HG03135 (cell line): Measurements from ENCODE around the gene RAD51B.

Experiments
- ATAC-seq: cut with Tn5 transposase; IDR thresholded peaks from one replicate; pipeline ENCODE4 v1.9.1; 2021; ENCODE audit warnings: mild to moderate bottlenecking, moderate library complexity; ENCODE audit not compliant: unreplicated experiment

Gene RAD51B

DNA sequence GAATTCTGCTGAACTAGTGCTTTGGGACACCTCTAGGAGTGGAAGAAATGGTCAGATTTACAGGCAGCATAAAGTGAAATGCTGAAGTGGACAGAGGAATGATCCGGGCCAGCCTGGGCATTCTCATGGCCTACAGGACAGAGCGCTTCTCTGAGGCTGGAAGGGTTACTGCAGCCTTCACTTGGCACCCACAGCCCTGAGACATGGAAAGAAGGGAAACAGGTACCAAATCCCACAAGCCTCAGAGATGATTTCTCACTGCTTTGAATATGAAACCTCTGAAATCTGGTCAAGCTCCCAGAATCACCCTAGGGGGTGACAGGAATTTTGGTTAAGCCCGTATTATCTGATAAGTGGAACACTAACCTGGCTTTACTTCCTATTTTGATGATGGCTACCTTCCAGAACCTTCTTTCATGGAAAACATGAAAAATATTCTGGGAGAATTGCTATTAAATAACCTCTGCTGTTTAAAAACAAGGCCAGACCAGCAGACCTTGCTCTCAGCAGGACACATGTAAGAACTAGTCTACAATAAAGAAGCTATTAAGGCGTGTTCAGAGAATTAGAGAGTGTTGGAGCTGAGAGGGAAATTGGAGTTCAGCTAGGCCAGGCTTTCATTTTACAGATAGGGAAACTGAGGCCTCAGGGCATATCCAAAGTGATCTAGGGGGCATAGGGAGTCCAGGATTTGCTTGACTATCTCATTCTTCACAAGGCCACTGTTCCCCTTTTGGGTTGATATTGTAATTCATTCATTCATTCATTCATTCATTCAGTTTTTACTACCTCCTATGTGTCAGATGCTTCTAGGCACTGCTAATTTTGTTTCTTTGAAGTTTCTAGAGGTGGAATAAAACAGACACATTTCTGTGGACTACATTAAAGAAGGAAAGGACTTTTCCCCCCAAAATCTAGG lies 691.8 kb downstream of the RAD51B start:
- ATAC-seq, result no peak

DNA sequence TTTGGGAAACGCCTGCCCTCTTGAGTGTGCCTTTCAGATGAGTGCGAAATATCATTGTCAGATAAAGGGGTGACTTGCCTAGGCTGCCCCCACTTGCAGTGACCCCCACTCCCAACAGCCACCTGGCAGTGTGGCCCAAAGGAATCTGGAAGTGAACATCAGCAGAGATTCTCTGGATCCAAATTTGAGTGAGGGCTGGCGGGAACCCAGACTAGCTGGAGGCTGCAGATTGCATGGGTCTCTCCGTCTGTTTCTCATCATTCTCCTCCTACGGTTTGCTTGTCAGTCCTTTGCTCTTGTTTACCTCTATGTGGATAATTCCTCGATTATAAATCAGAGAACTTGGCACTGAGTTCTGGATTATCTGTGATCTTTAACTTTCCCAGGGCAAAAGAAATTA lies 692.5 kb downstream of the RAD51B start:
- no peak for ATAC-seq

DNA sequence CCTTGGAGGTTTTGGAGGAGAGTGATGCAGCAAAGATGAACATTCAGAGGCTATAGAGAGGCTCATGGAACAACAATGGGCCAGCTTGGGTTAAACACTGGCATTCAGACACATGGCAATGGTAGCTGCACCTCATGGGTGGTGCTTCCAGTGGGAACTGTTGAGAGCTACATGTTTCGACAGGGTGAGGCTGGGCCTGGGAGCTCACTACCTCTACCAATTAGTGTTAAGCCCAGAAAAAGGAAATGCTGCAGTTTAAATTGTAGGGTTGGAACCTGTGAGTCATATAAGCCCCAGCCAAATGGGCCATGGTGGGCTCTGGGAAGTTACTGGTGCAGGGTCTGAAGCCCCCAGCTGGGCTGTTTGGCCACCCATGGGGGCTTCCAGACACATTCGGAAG lies 693.6 kb downstream of the RAD51B start:
- ATAC-seq, result peak; percentile 8

DNA sequence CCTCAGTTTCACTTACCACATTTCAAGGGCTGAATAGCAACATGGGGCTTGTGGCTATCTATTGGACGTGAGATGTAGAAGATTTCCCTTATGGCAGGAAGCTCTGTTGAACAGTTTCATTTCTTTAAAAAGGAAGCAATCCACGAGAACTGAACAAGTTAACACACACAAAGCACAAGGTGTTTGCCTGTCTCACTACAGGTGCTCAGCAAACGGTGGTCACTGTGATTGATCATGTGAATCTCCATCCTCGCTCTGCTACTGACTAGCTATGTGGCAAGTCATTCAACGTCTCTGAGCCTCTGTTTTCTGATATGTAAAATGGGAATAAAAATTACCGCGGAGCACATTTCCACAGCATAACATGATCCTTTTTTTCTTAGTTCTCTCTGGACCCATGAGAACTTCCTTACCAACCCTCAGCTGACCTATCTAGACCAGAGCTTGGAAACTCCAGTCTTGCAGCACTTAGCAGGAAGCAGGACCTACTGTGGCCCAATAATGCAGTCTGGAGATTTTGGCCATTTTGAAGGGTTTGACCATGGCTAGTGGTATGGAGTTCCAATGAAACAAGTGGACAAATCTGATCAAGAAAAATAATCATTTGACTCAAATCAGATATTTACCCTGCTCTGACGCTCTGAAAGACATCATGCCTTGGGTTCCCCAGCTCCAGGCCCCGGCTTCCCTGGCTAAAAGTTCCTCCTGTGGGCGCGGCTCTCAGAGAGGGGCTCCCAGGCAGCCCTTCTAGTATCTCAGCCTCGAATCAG lies 694.4 kb downstream of the RAD51B start:
- ATAC-seq, result peak; percentile 63

DNA sequence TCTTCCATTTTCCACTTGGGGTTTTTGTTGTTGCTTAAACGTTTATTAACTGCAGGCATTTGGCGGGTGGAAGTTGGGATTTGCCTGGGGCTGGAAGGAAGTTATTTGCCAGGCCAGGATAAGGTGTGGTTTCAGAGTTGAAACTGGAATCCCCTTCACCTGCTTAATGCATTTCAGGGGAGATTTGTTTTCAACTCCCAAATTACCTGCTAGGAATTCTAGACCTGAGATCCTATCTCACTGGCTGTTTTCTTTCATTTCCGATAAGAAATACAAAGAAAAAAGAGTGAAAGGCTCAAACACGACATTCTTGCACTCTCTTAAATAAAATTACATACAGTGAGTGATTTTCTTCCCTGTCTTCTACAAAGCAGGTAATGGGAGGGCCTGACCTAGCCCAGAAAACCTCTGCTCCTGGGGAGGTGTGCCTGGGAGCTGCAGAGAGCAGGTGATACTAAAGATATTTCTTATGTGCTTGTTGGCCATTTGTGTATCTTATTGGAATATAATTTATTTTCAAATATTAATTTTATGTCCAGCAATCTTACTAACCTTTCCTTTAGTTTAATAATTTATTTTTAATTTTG lies 695.1 kb downstream of the RAD51B start:
- no peak for ATAC-seq

DNA sequence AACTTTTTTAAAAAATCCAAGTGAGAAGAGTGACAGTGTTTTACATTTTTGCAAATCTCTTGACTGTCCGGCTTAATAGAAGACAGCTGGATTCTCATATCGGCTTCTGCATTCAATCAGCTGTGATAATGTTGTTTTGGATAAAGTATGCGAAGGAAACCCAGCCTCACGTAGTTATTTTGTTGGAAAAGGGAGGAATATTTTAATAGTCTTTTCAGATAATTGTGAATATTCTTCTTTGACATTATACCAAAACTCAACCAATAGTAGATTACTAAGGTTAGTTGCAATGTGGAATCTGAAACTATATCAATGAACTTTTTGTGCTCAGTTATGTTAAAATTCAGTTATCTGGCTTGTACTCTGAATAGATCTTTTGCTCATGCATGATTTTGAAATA lies 696.8 kb downstream of the RAD51B start:
- no peak for ATAC-seq

DNA sequence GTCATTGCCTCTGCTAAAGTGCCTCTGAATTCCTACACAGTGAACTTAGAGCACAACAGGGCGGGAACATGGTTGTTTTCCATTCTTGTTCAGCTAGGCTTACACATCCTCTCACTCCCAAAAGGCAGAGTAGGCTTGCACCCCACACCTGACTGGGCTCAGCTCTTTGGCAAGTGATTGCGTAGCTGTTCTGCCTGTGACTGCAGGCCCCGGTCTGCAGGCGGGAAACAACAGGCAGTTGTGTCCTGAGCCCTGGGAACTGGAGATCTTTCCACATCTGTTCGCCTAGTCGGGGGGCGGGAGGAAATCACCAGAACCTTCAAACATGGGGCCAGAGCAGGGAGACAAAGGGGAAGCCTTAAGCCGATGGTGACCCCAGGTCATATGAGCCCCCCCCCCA lies 698.6 kb downstream of the RAD51B start:
- ATAC-seq, result no peak

DNA sequence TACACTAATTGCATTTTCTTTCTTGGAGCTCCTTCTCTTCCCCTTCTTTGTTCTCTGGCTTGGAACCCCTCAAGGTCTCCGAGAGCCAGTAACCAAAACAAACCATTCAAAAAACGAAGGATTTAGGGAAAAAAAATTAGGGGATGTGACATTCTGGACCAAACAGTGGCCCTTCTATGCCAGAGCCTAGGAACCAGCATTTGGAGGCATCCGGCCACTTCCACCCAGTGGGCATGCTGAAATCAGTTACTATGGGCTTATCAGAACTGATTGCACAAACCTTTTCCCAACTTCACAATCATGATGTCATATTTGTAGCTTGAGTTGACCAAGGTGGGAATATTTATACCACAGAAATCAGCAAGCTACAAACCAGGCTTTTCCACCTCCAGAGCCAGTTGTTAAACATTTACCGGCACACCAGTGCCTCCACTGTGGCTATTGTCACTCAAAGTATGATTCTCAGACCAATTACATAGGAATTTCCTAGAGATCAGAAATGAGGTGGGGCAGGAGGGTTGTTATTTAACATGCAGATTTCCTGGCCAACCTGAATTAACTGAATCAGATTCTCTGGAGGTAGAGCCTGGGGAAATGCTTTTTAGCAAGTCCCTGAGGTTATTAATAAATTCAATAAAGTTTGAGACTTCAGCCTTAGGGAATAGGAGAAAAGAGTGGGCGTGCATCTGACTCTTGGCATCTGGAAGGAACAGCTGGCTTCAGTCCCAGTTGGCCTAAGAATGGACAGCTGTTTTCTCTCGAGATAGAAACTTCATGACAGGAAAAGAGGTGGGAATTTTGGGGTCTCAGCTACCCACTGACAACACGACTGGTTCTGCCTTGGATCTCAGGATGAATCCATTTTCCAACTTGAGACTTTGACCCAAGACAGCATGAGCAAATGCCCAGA lies 699.4 kb downstream of the RAD51B start:
- no peak for ATAC-seq

DNA sequence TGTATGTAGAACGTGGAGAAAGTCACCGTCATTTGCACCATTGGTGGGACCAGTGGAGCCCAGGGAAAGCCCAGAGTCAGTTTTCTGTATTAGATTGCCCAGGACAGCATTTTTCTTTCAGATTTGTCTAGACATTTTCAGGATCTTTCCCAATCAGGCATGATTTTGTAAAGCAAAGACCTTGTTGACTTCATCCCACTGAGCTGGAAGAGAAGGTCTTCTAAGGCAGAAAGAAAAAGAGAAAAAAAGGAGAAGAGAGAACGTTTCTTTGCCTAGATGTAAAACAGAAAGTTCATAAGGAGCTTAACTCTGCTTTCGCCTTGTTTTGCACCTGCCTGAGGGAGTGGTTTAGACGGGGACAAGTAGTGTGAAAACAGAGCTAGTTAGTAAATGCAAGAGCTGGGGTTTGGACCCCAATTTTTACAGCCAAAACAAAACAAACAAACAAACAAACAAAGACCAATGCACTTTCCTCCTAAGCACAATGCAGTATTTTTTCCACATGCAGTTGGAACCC lies 700.1 kb downstream of the RAD51B start:
- no peak for ATAC-seq

DNA sequence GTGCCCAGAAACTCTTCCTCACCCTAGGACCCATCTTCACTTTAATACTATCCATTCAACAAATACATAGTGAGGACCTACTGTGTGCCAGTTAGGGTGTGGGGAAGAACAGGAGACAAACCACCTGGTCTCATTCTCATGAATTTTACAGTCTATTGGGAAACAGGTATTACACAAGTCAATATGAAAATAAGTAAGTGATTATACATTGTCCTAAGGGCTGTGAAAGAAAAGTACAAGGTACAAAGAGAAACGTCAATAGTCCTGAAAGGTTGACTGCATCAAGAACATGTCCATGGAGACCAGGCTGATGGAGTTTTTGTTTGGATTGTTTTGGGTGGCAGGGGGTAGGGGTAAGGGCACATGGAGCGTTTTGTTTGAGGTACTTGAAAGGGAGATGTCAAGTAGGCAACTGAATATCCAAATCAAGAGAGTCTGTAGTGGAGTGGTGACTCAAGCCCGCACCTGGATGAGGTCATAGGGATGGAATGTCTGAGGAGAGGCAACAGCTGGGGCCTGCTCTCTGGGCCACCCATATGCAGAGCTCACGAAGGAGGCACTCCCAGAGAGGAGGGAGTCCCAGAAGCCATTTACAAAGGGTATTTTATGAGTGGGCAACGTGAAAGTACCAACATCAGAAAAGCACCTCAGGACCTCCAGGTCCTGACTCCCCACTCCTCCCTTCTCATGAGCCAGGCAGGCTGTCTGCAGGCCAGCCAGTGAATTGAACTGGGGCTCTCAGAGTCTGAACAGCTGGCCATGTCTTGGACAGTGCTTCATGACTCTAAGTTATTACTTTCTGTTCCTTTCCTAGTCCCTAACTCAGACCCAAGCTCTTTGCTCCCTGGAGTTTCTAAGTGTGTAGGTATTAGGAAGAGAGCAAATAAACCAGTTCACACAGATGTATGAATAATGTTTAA lies 701.3 kb downstream of the RAD51B start:
- ATAC-seq, result no peak

DNA sequence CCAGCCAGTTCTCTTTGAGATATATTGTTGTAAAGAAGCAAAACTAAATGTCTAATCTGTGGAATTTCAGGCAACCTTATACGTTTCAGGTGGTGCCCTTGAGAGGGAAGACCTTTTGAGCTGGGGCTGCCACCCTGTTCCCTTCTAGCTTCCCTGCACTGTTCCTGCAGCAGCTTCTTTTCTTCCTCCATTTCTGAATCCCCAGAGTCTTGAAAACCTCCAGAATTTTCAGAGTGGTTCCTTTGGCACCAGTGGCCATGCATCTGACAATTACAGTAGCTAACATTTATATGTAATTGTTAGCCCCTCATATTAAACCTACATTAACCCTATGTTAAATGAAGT lies 702.0 kb downstream of the RAD51B start:
- no peak for ATAC-seq

DNA sequence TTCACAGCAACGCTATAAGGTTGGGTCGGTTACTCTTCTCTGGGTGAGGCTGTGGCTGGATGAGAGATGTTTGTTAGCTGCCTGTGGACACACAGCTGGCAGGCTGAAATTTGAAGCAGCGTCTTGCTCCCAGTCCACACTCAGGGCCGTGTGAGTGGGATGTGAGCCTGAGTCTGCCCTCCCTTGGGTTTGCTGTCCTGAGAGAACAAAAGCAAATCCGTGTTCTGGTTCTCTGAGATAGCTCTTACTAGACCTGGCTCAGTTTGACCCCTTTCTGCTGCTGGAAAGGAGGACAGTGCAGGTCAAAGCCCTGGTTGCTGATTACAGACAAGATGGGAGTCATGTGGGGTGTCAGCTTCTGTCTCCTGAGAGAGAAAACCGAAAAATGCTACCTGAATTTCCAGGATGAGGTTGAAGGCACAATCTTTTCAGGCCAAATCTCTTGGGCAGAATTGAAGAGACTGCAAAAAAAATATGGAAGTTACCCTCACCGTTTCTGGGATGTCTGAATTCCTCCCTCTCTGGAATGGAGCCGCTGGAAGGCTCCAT lies 702.5 kb downstream of the RAD51B start:
- no peak for ATAC-seq

DNA sequence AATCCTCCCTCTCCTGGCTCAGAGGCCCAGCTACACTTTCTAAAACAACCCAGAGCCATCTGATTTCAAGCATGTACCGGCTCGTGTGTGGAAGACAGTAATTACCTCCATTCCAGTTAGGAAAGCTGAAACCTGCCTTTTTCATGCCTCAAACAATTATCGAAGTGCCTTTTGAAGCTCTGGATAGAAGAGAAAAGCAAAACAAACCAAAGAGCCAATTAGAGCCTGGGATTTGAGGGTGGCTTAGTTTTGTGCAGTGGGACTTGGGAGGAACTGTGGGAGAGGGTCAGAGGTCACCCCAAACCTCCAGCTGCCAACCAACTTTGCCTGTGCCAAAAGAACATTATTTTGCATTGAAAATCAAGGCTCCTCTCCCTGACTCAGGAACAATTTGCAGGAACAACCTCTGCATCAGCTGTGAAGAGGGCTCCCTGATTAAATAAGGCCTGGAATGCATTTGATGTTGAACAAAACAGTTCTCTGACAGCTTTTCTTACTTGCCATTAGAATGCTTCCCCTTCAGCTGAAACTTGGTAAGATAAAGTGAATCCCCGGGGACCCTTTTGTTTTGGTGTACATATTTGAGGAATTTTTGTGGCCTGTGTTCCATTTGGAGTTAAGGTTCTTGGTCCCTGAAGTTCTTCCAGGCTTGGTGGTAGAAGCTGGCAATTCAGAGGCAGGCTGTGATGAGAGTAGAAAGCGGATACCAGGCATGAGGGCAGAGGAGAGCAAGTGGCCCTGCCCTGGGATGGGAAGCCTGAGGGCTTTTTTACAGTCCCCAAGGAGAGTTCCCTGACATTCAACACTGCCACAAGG lies 703.1 kb downstream of the RAD51B start:
- ATAC-seq, result no peak

DNA sequence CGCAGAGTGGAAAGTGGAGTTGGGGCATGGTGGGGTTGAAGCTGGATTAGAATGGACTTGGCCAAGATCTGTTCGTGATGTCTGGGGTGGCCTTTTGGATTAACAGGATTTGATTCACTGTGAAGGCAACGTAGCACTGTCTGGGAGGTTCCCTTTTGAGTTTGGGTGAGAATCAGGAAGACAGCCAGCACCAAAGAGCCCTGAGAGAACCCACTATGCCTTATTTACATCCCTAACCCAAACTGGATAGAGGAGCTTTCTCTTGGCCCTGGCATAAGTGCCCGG lies 703.7 kb downstream of the RAD51B start:
- ATAC-seq, result no peak

DNA sequence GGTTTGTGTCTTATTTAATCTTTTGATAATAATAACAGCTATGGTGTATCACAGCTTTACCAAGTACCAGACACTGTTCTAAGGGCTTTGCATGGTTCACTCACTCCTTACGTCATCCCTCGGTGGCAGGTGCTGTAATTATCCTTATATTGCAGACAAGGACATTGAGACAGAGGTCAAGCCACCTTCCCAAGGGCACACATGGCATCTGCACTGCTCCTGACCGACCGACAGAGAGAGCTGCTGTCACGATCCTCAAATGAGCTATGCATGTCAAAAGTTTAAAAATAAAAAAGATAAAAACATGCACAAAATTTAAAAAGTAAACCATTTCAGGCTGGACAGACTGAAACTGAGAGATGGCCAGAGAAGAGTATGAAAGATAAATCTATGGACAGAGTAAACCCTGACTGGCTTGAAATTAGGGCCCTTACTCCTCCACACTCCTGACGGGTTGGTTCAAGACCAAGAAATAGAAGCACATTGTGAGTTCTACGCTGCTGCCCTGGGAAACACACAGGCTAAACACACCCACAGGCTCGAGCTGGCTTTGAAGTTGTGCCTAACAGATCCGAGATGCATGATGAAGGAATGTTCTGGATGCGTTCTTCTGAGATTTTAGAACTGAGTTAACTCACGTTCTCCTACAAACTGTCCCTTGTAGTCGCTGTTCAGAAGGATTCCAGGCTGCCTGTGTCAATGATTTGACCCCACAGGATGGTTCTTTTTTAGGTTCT lies 704.6 kb downstream of the RAD51B start:
- ATAC-seq, result no peak

DNA sequence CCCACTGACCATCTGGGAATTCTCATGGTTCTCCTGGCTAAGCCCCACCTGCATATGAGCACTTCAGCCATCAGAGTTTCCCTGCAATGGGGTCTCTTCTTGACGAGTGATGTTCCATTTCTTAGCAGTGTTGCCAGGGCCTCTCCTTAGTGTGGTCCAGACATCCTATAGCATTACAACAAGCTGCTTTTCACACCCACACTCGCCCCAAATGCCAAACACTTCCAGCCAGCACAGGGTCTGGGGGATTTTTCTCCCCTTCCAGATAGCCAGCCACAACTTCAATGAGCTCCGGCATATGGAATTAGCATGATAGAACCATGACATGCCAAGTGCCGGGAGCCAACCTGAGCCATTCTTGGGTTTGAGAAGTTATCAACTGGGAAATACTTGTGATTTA lies 705.9 kb downstream of the RAD51B start:
- no peak for ATAC-seq

DNA sequence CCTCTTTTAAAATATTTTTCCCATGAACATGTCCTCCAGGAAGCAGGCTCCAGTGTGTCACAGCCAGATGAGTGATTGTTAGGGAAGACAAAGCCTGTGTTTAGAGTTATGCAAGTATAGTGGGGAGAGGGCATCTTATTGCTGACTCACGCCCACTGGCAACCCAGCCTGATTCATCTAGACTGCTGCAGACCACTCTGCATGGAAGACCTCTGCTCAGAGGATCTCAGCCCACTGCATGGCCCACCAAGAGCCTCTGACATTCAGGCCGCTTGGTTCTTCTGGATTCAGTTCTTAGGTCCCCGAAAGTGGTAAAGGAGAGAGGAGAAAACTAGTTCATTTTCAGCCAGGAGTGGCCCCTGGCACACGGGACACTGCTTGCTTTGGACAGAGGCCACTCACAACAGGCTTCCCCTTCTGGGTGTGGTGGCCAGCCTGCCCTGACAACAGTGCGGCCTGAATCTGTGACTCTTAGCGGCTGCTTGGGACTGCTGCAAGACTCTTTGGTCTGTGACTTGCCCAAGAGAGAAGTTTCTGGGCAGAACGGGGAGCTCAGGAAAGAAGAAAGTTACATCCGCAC lies 707.0 kb downstream of the RAD51B start:
- no peak for ATAC-seq
